Right atrium auricular region (tissue), 2 donors: ENCODE measurements around the gene PRELID3B. TPM values are rescaled to one million over a fixed set of nuclear protein-coding genes. Genes with fewer than 3 reads are reported as not detected.

Source experiments
- DNase-seq: peaks from one replicate; pipeline ENCODE4 v3.0.0-alpha.2; 2019; ENCODE audit warnings: low spot score
- H3K27ac ChIP-seq, 2 donors: fragments of 200-600 bp; sonication (generic); 1 replicate in 1 of 2; 2 replicates in 1 of 2; pipeline ENCODE4 v1.5.1; 2016 to 2019
- H3K27me3 ChIP-seq, 2 donors: fragments of 200-600 bp; sonication (generic); one replicate each; pipeline versions ENCODE4 v1.5.1 to v1.6.0; 2017 to 2019
- H3K36me3 ChIP-seq: fragments of 200-600 bp; sonication (generic); one replicate; pipeline ENCODE4 v1.5.1; 2016
- H3K4me1 ChIP-seq, 2 donors: fragments of 200-600 bp; sonication (generic); one replicate each; pipeline versions ENCODE4 v1.5.1 to v1.6.0; 2017 to 2019
- H3K4me3 ChIP-seq, 2 donors: fragments of 200-600 bp; sonication (generic); 1 replicate in 1 of 2; 2 replicates in 1 of 2; pipeline ENCODE4 v1.5.1; 2017 to 2019; ENCODE audit warnings: mild to moderate bottlenecking in 1 of 2, moderate library complexity in 1 of 2
- H3K9me3 ChIP-seq, 2 donors: fragments of 200-600 bp; sonication (generic); one replicate each; pipeline ENCODE4 v1.5.1; 2019
- total RNA-seq, 2 donors: library from RNA; depleted of rRNA; stranded (reverse); fragments of >200 nt; gene quantifications; one replicate each; pipeline ENCODE4 v1.1.0, GENCODE V29; 2016
- TF ChIP-seq, protein P1 (sequence below), 2 donors: fragments of 200-600 bp; sonication (generic); IDR thresholded peaks; one replicate each; pipeline ENCODE4 v1.5.1; 2019; ENCODE audit warnings: antibody characterized with exemption in 2 of 2

PRELID3B gene
- total RNA-seq, 2 donors from 2014 or later, result 34.6 to 35.2 TPM

DNA sequence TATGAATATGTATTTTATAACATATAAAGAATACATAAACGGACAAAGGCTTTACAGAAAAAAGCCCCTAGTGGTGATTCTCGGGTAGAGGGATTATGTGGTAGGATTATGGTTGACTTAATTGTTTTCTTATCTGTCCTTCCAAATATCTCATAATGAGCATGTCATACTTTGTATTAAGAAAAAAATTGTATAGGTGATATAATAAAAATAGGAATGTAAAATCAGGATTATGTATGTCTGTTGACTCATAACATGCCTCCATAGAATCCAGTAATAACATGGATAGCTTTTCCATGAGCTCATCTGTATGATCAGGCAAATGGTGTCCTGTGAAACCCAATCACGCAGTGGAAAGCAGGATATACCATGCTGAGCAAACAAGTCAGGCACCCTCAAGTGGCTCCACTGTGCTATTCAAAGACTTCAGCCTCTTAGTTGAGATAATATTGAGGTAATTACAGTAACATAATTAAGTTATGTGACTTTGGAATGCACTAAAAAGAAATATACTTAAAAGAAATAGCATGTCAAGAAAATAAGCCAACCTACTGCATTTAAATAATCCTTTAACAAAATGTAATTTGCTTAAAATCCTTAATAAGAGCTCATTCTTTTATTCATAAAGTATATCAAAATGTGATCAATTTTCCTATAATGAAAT, 39.6 kb upstream of the PRELID3B start:
- Histone ChIP-seq H3K4me3 (no peak overlapping the region), H3K4me1 (peaks cover 0 to 9% of the 10 kb centered on the region in 2 donors), H3K36me3 (no peaks in the 10 kb centered on the region), H3K9me3 (no peaks in the 10 kb centered on the region), H3K27me3 (no peaks in the 10 kb centered on the region), H3K27ac (no peak overlapping the region)
- no peak for DNase-seq
- TF ChIP-seq, protein P1, sequence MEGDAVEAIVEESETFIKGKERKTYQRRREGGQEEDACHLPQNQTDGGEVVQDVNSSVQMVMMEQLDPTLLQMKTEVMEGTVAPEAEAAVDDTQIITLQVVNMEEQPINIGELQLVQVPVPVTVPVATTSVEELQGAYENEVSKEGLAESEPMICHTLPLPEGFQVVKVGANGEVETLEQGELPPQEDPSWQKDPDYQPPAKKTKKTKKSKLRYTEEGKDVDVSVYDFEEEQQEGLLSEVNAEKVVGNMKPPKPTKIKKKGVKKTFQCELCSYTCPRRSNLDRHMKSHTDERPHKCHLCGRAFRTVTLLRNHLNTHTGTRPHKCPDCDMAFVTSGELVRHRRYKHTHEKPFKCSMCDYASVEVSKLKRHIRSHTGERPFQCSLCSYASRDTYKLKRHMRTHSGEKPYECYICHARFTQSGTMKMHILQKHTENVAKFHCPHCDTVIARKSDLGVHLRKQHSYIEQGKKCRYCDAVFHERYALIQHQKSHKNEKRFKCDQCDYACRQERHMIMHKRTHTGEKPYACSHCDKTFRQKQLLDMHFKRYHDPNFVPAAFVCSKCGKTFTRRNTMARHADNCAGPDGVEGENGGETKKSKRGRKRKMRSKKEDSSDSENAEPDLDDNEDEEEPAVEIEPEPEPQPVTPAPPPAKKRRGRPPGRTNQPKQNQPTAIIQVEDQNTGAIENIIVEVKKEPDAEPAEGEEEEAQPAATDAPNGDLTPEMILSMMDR (IDR thresholded peaks at IDR 0.05), result peak in 1 of 2 donors; percentile 44

DNA sequence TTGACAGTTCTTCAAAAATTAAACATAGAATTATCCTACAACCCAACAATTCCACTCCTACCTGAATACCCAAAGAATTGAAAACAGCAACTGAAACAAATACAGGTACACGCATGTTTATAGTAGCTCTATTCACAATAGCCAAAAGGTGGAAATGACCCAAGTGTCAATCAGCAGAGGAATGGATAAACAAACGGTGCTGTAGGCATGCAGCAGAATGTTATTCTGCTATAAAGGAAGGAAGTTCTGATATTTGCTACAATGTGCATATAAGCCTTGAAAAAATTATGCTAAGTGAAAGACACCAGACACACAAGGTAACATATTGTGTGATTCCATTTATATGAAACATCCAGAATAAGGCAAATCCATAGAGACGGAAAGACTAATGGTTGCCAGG, 38.5 kb upstream of the PRELID3B start:
- no peak for DNase-seq
- H3K36me3 ChIP-seq, result no peaks in the 10 kb centered on the region
- no peaks in the 10 kb centered on the region for H3K9me3 ChIP-seq
- H3K27me3 ChIP-seq, result no peaks in the 10 kb centered on the region
- peaks cover 0 to 9% of the 10 kb centered on the region in 2 donors for H3K4me1 ChIP-seq
- no peak overlapping the region for H3K27ac ChIP-seq
- H3K4me3 ChIP-seq, result no peak overlapping the region
- TF ChIP-seq, protein P1 (IDR thresholded peaks at IDR 0.05), result no peak

DNA sequence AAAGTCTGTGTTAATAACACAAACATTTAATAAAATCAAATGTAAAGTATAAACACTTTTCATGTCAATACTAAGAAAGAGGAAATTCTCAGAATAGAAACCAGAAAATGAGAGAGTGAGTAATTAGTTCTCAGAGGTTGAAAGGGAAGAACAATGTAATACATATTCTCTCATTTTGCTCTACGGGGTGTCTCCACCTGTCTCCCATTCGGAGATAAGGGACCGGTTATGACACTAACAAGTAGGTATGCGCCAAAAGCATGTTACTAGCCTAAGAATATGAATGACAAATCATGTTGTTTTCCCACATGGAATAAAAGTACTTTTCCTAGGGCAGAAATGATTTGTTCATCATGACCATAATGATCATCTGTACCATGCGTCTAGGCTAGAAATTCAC, 35.6 kb upstream of the PRELID3B start:
- Histone ChIP-seq H3K4me3 (no peak overlapping the region), H3K27me3 (no peaks in the 10 kb centered on the region), H3K36me3 (no peaks in the 10 kb centered on the region), H3K27ac (no peak overlapping the region), H3K9me3 (no peaks in the 10 kb centered on the region), H3K4me1 (peaks cover 0 to 7% of the 10 kb centered on the region in 2 donors)
- no peak for DNase-seq
- TF ChIP-seq, protein P1 (IDR thresholded peaks at IDR 0.05), result no peak

DNA sequence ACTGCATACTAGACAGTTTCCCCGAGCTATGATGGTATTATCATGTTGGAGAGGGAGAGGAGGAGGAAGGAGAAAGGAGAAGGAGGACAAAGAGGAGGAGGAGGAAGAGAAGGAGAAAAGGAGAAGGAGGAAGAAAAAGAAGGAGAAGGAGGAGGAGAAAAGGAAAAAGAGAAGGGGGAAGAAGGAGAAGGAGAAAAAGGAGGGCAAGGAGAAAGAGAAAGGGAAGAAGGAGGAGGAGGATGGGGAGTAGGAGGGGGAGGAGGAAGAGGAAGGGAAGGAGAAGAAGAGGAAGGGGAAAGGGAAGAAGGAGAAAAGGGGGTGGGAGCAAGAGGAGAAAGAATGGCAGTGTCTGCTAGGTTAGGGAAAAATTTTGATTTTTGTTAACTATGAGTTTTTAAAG, 35.1 kb upstream of the PRELID3B start:
- Histone ChIP-seq H3K27me3 (no peaks in the 10 kb centered on the region), H3K4me3 (no peak overlapping the region), H3K27ac (no peak overlapping the region), H3K4me1 (peaks cover 0 to 7% of the 10 kb centered on the region in 2 donors), H3K9me3 (no peaks in the 10 kb centered on the region), H3K36me3 (no peaks in the 10 kb centered on the region)
- DNase-seq, result no peak
- TF ChIP-seq, protein P1 (IDR thresholded peaks at IDR 0.05), result no peak

DNA sequence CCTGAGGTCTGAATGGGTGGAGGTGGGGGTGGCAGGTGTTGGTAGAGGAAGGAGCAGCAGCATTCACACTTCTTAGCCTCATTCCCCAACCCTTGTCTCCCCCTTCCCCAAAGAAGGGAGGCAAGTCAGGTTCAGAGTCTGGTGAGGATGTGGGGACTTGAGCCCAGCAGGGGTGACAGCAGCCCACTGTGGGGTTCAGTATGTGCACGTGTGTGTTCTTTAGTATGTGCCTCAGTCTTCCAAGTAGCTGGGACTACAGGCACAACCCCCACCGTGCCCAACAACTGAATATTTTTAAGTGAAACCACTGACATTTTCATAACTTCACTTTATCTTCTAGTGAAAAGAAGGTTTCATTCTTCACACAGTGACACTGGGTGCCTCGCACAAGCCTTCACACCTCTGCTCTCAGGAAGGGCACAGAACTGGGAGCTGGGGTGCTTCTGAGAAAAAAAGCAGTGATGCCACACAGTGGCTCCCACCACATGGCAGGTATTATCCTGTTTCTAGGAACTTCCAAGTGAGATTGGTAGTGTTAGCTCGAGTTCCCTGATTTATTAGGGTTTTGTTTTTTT, 33.4 kb upstream of the PRELID3B start:
- no peaks in the 10 kb centered on the region for H3K36me3 ChIP-seq
- no peaks in the 10 kb centered on the region for H3K27me3 ChIP-seq
- H3K4me3 ChIP-seq, result no peak overlapping the region
- no peak for DNase-seq
- peaks cover 0 to 7% of the 10 kb centered on the region in 2 donors for H3K4me1 ChIP-seq
- no peaks in the 10 kb centered on the region for H3K9me3 ChIP-seq
- TF ChIP-seq, protein P1 (IDR thresholded peaks at IDR 0.05), result no peak
- no peak overlapping the region for H3K27ac ChIP-seq
